Kidney (tissue), 14 donors: ENCODE results near the gene STYK1. TPM values are rescaled to one million over a fixed set of nuclear protein-coding genes. Genes with fewer than 3 reads are reported as not detected.

ENCODE experiments used
- DNase-seq, 5 donors: peaks; one replicate each; pipeline ENCODE4 v3.0.0-alpha.2; 2013 to 2020
- FAIRE-seq: peaks from 2 replicates; lab custom pipeline; 2012; peaks lifted over from hg19 to GRCh38; lab: Jason Lieb, UNC
- H3K27ac ChIP-seq, 2 donors: one replicate each; pipeline ENCODE4 v1.7.0; 2013; ENCODE audit warnings: low read depth in 2 of 2, low read length in 2 of 2, inconsistent platforms in 1 of 2
- H3K27me3 ChIP-seq: one replicate; pipeline ENCODE4 v1.7.1; 2013; ENCODE audit warnings: low read length, inconsistent platforms; ENCODE audit not compliant: control insufficient read depth, insufficient read depth
- H3K36me3 ChIP-seq, 3 donors: one replicate each; pipeline versions ENCODE4 v1.7.0 to v1.7.1; 2013; ENCODE audit warnings: low read length in 3 of 3, control low read depth in 1 of 3, inconsistent platforms in 1 of 3; ENCODE audit not compliant: insufficient read depth in 3 of 3, control insufficient read depth in 2 of 3
- H3K4me1 ChIP-seq, 3 donors: one replicate each; pipeline versions ENCODE4 v1.7.0 to v1.7.1; 2013; ENCODE audit warnings: low read length in 3 of 3, inconsistent platforms in 1 of 3, low read depth in 1 of 3; ENCODE audit not compliant: control insufficient read depth in 2 of 3, insufficient read depth in 2 of 3
- H3K4me3 ChIP-seq, 3 donors: one replicate each; pipeline versions ENCODE4 v1.7.0 to v1.8.1; 2013; ENCODE audit warnings: low read length in 3 of 3, control low read depth in 1 of 3, inconsistent platforms in 1 of 3
- H3K9ac ChIP-seq, 3 donors: one replicate each; pipeline versions ENCODE4 v1.7.0 to v1.7.1; 2013; ENCODE audit warnings: low read length in 3 of 3, control low read depth in 1 of 3, inconsistent platforms in 1 of 3
- H3K9me3 ChIP-seq, 3 donors: one replicate each; pipeline versions ENCODE4 v1.7.0 to v1.7.1; 2013; ENCODE audit warnings: low read length in 3 of 3, control low read depth in 1 of 3, inconsistent platforms in 1 of 3; ENCODE audit not compliant: control insufficient read depth in 2 of 3, insufficient read depth in 1 of 3
- intact Hi-C: fragments of 100-400 bp; cut with DNase I; formaldehyde crosslinking; loops from one replicate; pipeline ENCODE4 v1.11.1; 2022
- polyA plus RNA-seq: library from polyadenylated mRNA; stranded (reverse); fragments of 350-450 nt; fragmentation: Illumina TruSeq; extraction: RNeasy Lipid Tissue Mini Kit (QIAGEN cat#74804); gene quantifications from one replicate; pipeline ENCODE4 v1.2.3, GENCODE V29; 2014; ENCODE audit warnings: low read depth, low replicate concordance; ENCODE audit not compliant: insufficient read depth
- total RNA-seq: library from RNA; stranded (reverse); fragmentation: NEBNext Ultra II Directional; extraction: Animal tissue kit (Norgen Biotek cat#: 25700); gene quantifications from one replicate; pipeline ENCODE4 v1.2.1, GENCODE V29; 2021
- TF ChIP-seq, protein P1 (sequence below): IDR thresholded peaks from 3 replicates; pipeline ENCODE4 v1.5.1; 2012; ENCODE audit warnings: mild to moderate bottlenecking, moderate library complexity, borderline replicate concordance; ENCODE audit not compliant: insufficient read depth; ENCODE audit errors: extremely low read depth
- donor health status: control.
- donor health status: control.
- donor health status: control.
- donor health status: control.
- donor health status: control.
- donor health status: DM: yes; HTN: yes; CAD: no.
- donor health status: Normal renal cell carcinoma (clear cell type).

Gene STYK1
- total and polyA plus RNA-seq, 2 donors from 2014 or later, result 0.58 to 1.6 TPM

DNA sequence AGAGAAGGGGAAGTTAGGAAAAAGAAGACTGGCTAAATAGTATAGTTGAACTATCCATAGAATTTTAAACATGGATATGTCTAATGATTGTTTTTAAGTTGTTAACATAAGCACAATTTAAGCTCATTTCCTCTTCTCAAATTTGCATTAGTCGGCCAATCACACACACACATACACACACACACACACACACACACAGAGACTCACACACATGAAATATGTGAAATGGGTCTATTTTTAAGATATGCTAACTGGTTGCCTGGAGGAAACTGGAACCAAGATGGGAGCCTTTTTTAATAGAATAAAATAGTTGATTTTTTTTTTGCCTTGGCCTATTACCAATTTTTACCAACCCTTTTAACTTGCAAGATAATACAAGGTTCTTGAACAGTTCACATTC, 24.0 kb upstream of the STYK1 start:
- Histone ChIP-seq H3K27ac (no peak overlapping the region), H3K4me1 (no peaks in the 10 kb centered on the region), H3K4me3 (no peak overlapping the region), H3K27me3 (no peaks in the 10 kb centered on the region), H3K9me3 (no peaks in the 10 kb centered on the region), H3K9ac (no peak overlapping the region), H3K36me3 (peaks cover 8 to 29% (median 23%) of the 10 kb centered on the region in 3 donors)
- intact Hi-C loops, result no loop called here
- FAIRE-seq (no peak), DNase-seq (no peak)
- TF ChIP-seq, protein P1, sequence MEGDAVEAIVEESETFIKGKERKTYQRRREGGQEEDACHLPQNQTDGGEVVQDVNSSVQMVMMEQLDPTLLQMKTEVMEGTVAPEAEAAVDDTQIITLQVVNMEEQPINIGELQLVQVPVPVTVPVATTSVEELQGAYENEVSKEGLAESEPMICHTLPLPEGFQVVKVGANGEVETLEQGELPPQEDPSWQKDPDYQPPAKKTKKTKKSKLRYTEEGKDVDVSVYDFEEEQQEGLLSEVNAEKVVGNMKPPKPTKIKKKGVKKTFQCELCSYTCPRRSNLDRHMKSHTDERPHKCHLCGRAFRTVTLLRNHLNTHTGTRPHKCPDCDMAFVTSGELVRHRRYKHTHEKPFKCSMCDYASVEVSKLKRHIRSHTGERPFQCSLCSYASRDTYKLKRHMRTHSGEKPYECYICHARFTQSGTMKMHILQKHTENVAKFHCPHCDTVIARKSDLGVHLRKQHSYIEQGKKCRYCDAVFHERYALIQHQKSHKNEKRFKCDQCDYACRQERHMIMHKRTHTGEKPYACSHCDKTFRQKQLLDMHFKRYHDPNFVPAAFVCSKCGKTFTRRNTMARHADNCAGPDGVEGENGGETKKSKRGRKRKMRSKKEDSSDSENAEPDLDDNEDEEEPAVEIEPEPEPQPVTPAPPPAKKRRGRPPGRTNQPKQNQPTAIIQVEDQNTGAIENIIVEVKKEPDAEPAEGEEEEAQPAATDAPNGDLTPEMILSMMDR, result no peak

DNA sequence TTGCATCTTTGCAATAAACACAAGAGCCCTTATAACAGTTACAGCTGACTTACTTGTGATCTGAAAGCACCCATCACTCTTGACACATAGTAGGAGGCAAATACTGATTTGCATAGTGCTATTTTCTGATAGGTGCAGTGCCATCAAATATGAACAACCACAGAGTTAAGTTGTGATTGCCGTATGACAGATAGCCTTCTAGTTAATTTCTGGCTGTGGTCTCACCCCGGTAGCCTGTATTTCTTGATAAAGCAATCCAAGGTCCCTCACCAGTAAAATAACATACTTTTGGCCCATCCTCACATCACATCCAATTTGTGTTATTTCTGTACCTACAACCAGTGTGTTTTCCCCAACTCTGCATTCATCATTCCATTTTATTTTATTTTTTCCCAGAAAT, 23.3 kb upstream of the STYK1 start:
- peaks cover 8 to 29% (median 23%) of the 10 kb centered on the region in 3 donors for H3K36me3 ChIP-seq
- H3K9me3 ChIP-seq, result no peaks in the 10 kb centered on the region
- TF ChIP-seq, protein P1, result no peak
- H3K4me1 ChIP-seq, result no peaks in the 10 kb centered on the region
- FAIRE-seq (no peak), DNase-seq (no peak)
- H3K4me3 ChIP-seq, result no peak overlapping the region
- H3K27ac ChIP-seq, result no peak overlapping the region
- H3K9ac ChIP-seq, result no peak overlapping the region
- no peaks in the 10 kb centered on the region for H3K27me3 ChIP-seq
- intact Hi-C loops, result no loop called here

DNA sequence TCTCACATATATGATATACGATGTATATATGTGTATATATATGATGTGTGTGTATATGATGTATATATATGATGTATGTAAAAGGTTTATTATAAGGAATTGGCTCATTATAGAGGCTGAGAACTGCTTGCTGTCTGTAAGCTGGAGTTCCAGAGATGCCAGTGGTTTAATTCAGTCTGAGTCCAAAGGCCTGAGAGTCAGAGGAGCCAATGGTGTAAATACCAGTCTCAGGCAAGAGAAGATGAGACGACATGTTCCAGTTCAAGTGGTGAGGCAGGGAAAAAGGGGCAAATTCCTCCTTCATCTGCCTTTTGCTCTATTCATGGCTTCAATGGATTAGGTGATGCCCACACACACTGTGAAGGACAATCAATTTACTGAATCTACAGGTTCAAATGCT, 17.1 kb upstream of the STYK1 start:
- no peak overlapping the region for H3K4me3 ChIP-seq
- H3K9me3 ChIP-seq, result no peaks in the 10 kb centered on the region
- no peak overlapping the region for H3K9ac ChIP-seq
- no peaks in the 10 kb centered on the region for H3K27me3 ChIP-seq
- TF ChIP-seq, protein P1, result no peak
- FAIRE-seq, result no peak
- intact Hi-C loops, result no loop called here
- no peak overlapping the region for H3K27ac ChIP-seq
- H3K36me3 ChIP-seq, result no peaks in the 10 kb centered on the region
- H3K4me1 ChIP-seq, result no peaks in the 10 kb centered on the region
- no peak for DNase-seq

DNA sequence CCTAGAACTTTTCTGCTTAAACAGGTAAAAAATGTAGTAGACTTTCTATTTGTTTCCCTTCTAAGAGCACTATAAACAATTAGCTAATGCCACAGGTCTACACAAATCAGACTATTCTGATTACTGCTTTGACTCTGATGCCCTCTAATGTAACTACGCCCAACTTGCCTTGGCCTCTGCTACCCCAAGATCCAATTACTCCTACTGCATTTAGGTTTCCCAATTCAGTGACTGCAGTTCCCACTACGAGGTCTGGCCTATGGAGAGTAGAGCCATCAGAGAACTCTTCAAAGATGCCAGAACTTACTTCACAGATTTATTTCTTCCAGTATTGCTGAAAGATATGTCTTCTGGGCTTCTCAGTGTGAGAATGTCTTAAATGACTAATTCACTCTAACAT, 15.3 kb upstream of the STYK1 start:
- intact Hi-C loops, result no loop called here
- no peak overlapping the region for H3K9ac ChIP-seq
- no peaks in the 10 kb centered on the region for H3K27me3 ChIP-seq
- TF ChIP-seq, protein P1, result no peak
- no peaks in the 10 kb centered on the region for H3K9me3 ChIP-seq
- no peak overlapping the region for H3K4me3 ChIP-seq
- H3K27ac ChIP-seq, result no peak overlapping the region
- DNase-seq (no peak), FAIRE-seq (no peak)
- no peaks in the 10 kb centered on the region for H3K4me1 ChIP-seq
- H3K36me3 ChIP-seq, result no peaks in the 10 kb centered on the region
